HFFc6 (cell line): ENCODE measurements around the gene TTC39C. TPM values are rescaled to one million over a fixed set of nuclear protein-coding genes. Genes with fewer than 3 reads are reported as not detected.

Experiments used
- DNase-seq: peaks from one replicate; pipeline ENCODE4 v3.0.0-alpha.2; 2018
- H3K27ac Mint-ChIP-seq: 2 replicates; pipeline ENCODE4 v1.8.0; 2020; ENCODE audit warnings: mild to moderate bottlenecking, mixed read lengths
- H3K27me3 Mint-ChIP-seq: 2 replicates; pipeline ENCODE4 v1.8.0; 2021; ENCODE audit warnings: mild to moderate bottlenecking, moderate library complexity, mixed read lengths; ENCODE audit not compliant: insufficient read depth
- H3K36me3 Mint-ChIP-seq: 2 replicates; pipeline ENCODE4 v1.8.0; 2021; ENCODE audit warnings: low read depth, mixed read lengths
- H3K4me1 Mint-ChIP-seq: 2 replicates; pipeline ENCODE4 v1.8.0; 2020; ENCODE audit warnings: low read depth, mixed read lengths
- H3K4me3 Mint-ChIP-seq: 2 replicates; pipeline ENCODE4 v1.8.0; 2020; ENCODE audit warnings: mild to moderate bottlenecking, moderate library complexity, mixed read lengths
- H3K9me3 Mint-ChIP-seq: 2 replicates; pipeline ENCODE4 v1.8.0; 2020; ENCODE audit warnings: mild to moderate bottlenecking, mixed read lengths
- CTCF ChIP-seq: fragments of 200-600 bp; sonication (generic); IDR thresholded peaks from 2 replicates; pipeline ENCODE4 v1.5.0; 2021; ENCODE audit warnings: antibody characterized with exemption, mild to moderate bottlenecking
- total RNA-seq, 6 experiments: library from RNA; stranded (reverse); fragmentation: NEBNext Ultra II Directional; extraction: Animal tissue kit (Norgen Biotek cat#: 25700); gene quantifications; 2 replicates in 1 of 6; 3 replicates in 5 of 6; pipeline ENCODE4 v1.2.3, GENCODE V29; 2021

The TTC39C gene
- total RNA-seq, 6 experiments from 2014 or later = 10.1 to 21.3 (median 17.4) TPM

DNA sequence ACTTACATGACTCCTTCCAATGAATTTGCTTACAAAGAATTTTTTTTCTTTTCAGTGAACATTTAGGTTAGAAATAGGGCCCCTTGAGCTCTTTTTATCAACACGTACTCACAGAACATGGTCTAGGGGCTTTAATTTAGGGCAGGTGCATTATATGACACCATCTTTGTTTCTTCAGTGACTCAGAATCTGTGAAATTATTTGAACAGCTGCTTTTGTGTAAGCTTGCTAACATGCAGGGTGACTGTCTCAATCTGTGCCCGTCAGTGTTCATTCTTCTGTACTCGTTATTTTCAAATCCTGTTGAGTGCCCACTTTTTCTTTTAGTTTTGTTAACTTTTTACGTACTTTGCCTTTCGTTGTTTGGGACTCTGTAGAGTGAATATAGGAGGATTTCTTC lies 71.5 kb downstream of the TTC39C start:
- no peak for DNase-seq
- Mint-ChIP-seq H3K36me3 (peaks cover 7% of the 10 kb centered on the region; the same call in 1 of the 2 replicates), H3K4me3 (no peak overlapping the region)

DNA sequence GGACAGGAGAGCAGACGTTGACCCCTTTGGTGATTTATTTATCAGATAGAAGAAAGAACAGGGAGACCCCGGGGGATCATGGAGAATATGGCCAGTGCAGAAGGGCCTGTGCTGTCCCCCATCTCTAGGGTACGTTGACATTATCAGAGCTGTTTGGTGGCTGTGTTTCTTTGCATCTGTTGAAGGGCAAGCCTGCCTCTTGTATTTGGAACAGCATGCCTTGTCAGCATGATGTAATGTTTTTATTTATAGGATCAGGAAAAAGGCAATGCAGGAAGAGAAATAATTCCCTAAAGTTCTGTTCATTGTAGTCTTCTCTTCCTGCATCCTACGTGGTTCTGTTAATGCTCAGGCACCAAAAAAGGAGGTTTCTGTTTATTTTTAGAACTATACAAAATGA lies 74.5 kb downstream of the TTC39C start:
- Mint-ChIP-seq H3K9me3 (no peaks in the 10 kb centered on the region), H3K4me3 (no peak overlapping the region), H3K27me3 (no peaks in the 10 kb centered on the region), H3K27ac (no peak overlapping the region), H3K4me1 (peaks cover 10% of the 10 kb centered on the region), H3K36me3 (peaks cover 7% of the 10 kb centered on the region; the same call in 1 of the 2 replicates)
- no peak for DNase-seq
- no peak for TF ChIP-seq CTCF

More for the DNA sequence above, 71.5 kb downstream of the TTC39C start:
- Mint-ChIP-seq H3K4me1 (peaks cover 7% of the 10 kb centered on the region; the same call in 1 of the 2 replicates), H3K27ac (no peak overlapping the region), H3K27me3 (no peaks in the 10 kb centered on the region), H3K9me3 (no peaks in the 10 kb centered on the region)
- TF ChIP-seq CTCF = no peak

GRCh38 chr18:24089515-24090337 lies 75.2 kb downstream of the TTC39C start:
- TF ChIP-seq CTCF = no peak
- Mint-ChIP-seq H3K27me3 (no peaks in the 10 kb centered on the region), H3K4me3 (no peak overlapping the region), H3K36me3 (peaks cover 3% of the 10 kb centered on the region; the same call in 1 of the 2 replicates), H3K9me3 (no peaks in the 10 kb centered on the region), H3K4me1 (peaks cover 16% of the 10 kb centered on the region), H3K27ac (no peak overlapping the region)
- no peak for DNase-seq

DNA sequence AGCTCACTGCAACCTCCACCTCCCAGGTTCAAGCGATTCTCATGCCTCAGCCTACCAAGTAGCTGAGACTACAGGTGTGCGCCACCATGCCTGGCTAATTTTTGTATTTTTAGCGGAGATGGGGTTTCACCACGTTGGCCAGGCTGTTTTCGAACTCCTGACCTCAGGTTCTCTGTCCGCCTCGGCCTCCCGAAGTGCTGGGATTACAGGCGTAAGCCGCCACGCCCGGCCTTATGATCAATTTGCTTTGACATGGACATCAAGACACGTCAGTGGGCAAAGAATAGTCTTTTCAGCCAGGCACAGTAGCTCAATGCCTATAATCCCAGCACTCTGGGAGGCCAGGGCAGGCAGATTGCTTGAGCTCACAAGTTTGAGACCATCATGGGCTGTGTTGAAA lies 76.3 kb downstream of the TTC39C start:
- DNase-seq = no peak
- Mint-ChIP-seq H3K9me3 (no peaks in the 10 kb centered on the region), H3K27me3 (no peaks in the 10 kb centered on the region; the same call in 1 of the 2 replicates), H3K4me3 (no peak overlapping the region), H3K36me3 (peaks cover 4% of the 10 kb centered on the region; the same call in 1 of the 2 replicates), H3K4me1 (peaks cover 25% of the 10 kb centered on the region), H3K27ac (no peak overlapping the region)
- TF ChIP-seq CTCF = no peak

- H3K27ac Mint-ChIP-seq = no peak overlapping the region
- no peak overlapping the region for H3K4me3 Mint-ChIP-seq
- no peak for DNase-seq
- H3K27me3 Mint-ChIP-seq = no peaks in the 10 kb centered on the region; the same call in 1 of the 2 replicates
- no peak for TF ChIP-seq CTCF
- peaks cover 14% of the 10 kb centered on the region for H3K36me3 Mint-ChIP-seq
- H3K4me1 Mint-ChIP-seq = peaks cover 19% of the 10 kb centered on the region
- peaks cover 9% of the 10 kb centered on the region for H3K9me3 Mint-ChIP-seq
These were observed 80.0 kb downstream of the TTC39C start for GRCh38 chr18:24094561-24094960.
